BLaER1 treated with 17β-estradiol and CSF1 and Interleukin-3, amounts not matched to agents 10 nM and 100 nM (cell line): Measurements from ENCODE around the gene PRSS3.
"Not testable (repeated sequence)": the region's sequence is repeated elsewhere in the genome, so short reads cannot be mapped to it uniquely, and the experiment has no call there.

Experiments
- H3K27ac ChIP-seq, 11 experiments: shearing (Covaris generic); formaldehyde crosslinking; 2 replicates each; pipeline ENCODE4 v1.8.1; 2022
- H3K27me3 ChIP-seq, 11 experiments: shearing (Covaris generic); formaldehyde crosslinking; 2 replicates each; pipeline ENCODE4 v1.8.1; 2022
- H3K36me3 ChIP-seq, 11 experiments: shearing (Covaris generic); formaldehyde crosslinking; 2 replicates each; pipeline ENCODE4 v1.8.1; 2022
- H3K4me1 ChIP-seq, 10 experiments: shearing (Covaris generic); formaldehyde crosslinking; 2 replicates each; pipeline ENCODE4 v1.8.1; 2022
- H3K4me2 ChIP-seq, 11 experiments: shearing (Covaris generic); formaldehyde crosslinking; 2 replicates each; pipeline ENCODE4 v1.8.1; 2022
- H3K4me3 ChIP-seq, 10 experiments: shearing (Covaris generic); formaldehyde crosslinking; 2 replicates each; pipeline ENCODE4 v1.8.1; 2022
- H3K9ac ChIP-seq, 11 experiments: shearing (Covaris generic); formaldehyde crosslinking; 2 replicates each; pipeline ENCODE4 v1.8.1; 2022
- H3K9me3 ChIP-seq, 11 experiments: shearing (Covaris generic); formaldehyde crosslinking; replicated peaks in 1 of 11; 2 replicates each; pipeline ENCODE4 v1.8.1; 2022
- H4K20me1 ChIP-seq, 11 experiments: shearing (Covaris generic); formaldehyde crosslinking; 2 replicates each; pipeline ENCODE4 v1.8.1; 2022
- Cebpa-rat ChIP-seq, 11 experiments: shearing (Covaris generic); IDR thresholded peaks; 2 replicates each; pipeline ENCODE4 v1.8.1; 2022

PRSS3 gene

DNA sequence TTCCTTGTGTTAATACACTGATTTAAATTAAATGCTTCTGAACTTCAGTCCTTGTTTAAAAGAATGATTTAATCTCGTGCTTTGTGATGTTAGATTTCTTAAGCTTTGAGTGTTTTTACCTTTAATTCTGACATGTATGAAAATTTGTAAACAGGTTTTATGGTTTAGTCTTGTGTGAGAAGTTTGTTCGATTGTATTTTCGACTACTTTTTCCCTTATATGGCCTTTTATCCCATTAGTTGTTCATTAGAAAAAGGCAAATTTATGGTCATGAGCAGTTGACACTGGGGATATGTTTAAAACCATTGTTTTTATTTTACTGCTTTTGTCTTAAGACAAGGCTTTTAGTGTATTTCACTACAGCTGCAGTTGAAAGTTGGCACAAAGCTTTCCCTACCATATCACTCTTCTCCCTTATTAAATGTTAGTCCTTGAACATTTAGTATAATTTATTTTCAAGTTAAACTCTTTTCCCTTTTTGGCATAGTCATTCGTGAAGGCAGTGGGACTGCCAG, 24.9 kb downstream of the PRSS3 start:
- no peak for TF ChIP-seq Cebpa-rat (IDR thresholded peaks at IDR 0.05)
- Histone ChIP-seq H4K20me1 (peaks cover 57 to 70% (median 67%) of the 10 kb centered on the region in 11 experiments), H3K9ac (peak overlapping the region in 7 of 11 experiments; percentile 100; a peak in 13 of 22 replicates), H3K27me3 (no peaks in the 10 kb centered on the region), H3K27ac (peak overlapping the region in 8 of 11 experiments; percentile 3 to 100 (median 100); a peak in 13 of 22 replicates), H3K4me2 (peak overlapping the region; percentile 85 to 99 (median 93); a peak in 21 of 22 replicates), H3K9me3 (peaks cover 0 to 9% (median 0%) of the 10 kb centered on the region in 11 experiments; a peak in 2 of 22 replicates), H3K4me3 (peak overlapping the region; percentile 92 to 99 (median 97); a peak in 14 of 20 replicates), H3K36me3 (peaks cover 13 to 62% (median 44%) of the 10 kb centered on the region in 11 experiments; a peak in 21 of 22 replicates), H3K4me1 (peaks cover 36 to 59% (median 42%) of the 10 kb centered on the region in 10 experiments)

DNA sequence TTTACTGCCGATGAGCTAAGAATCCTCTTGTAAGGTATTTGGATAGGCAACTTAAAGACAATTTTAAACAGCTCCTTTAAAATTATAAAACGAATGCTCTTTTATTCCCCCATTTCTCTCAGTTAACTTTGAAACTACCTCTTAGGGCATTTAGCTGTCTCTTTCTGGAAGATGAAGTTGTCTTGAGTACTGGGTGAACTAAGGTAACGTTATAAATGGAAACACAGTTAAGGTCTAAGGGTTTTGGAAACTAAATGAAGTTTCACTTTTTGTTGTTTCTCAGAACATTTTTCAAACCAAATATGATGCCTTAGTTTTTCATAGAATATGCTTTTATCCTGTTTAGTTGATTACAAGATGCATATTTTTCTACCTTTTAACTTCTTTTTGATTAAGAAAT, 28.4 kb downstream of the PRSS3 start:
- H3K27ac ChIP-seq: no peak overlapping the region
- peaks cover 30 to 97% (median 76%) of the 10 kb centered on the region in 11 experiments for H3K36me3 ChIP-seq
- H3K27me3 ChIP-seq: no peaks in the 10 kb centered on the region
- H3K4me3 ChIP-seq: no peak overlapping the region
- no peak overlapping the region for H3K9ac ChIP-seq
- H3K4me2 ChIP-seq: no peak overlapping the region
- peaks cover 91 to 100% (median 100%) of the 10 kb centered on the region in 11 experiments for H4K20me1 ChIP-seq
- TF ChIP-seq Cebpa-rat (IDR thresholded peaks at IDR 0.05): no peak
- H3K9me3 ChIP-seq: peaks cover 0 to 20% (median 0%) of the 10 kb centered on the region in 11 experiments; a peak in 4 of 22 replicates
- peaks cover 26 to 53% (median 29%) of the 10 kb centered on the region in 10 experiments for H3K4me1 ChIP-seq

DNA sequence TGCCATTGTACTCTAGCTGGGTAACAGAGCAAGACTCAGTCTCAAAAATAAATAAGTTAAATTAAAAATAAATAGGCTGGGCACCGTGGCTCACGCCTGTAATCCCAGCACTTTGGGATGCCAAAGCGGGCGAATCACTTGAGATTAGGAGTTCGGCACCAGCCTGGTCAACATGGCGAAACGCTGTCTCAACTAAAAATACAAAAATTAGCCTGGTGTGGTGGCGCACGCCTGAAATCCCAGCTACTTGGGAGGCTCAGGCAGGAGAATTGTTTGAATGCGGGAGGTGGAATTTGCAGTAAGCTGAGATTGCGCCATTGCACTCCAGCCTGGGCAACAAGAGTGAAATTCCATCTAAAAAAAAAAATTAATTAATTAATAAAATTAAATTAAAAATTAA, 31.9 kb downstream of the PRSS3 start:
- H3K27ac ChIP-seq, H3K4me2 ChIP-seq, H3K4me3 ChIP-seq, H3K27me3 ChIP-seq, H3K9ac ChIP-seq: not testable (repeated sequence)
- H3K36me3 ChIP-seq: peaks cover 35 to 99% (median 88%) of the 10 kb centered on the region in 11 experiments
- peaks cover 0 to 20% (median 0%) of the 10 kb centered on the region in 11 experiments; a peak in 4 of 22 replicates for H3K9me3 ChIP-seq
- H3K4me1 ChIP-seq: peaks cover 0 to 40% (median 1%) of the 10 kb centered on the region in 10 experiments; a peak in 9 of 20 replicates
- peaks cover 87 to 100% (median 99%) of the 10 kb centered on the region in 11 experiments for H4K20me1 ChIP-seq

DNA sequence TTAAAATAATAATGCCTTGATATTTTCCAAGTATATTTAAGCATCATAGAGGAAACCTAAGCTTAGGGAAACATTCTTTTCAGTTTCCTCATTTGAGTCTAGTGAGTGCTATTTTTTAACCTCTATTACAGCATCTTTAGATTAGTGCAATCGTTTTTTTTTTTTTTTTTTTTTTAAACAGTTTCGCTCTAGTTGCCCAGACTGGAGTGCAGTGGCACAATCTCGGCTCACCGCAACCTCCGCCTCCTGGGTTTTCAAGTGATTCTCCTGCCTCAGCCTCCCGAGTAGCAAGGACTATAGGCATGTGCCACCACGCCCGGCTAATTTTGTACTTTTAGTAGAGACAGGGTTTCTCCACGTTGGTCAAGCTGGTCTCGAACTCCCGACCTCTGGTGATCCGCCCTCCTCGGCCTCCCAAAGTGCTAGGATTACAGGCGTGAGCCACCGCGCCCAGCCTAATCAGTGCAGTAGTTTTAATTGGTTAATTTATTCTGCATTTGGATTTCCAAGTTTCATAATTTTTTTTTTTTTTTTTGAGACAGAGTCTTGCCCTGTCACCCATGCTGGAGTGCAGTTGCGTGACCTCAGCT, 34.4 kb downstream of the PRSS3 start:
- H3K9me3 ChIP-seq: peaks cover 0 to 15% (median 0%) of the 10 kb centered on the region in 11 experiments; a peak in 2 of 22 replicates
- peaks cover 80 to 100% (median 98%) of the 10 kb centered on the region in 11 experiments; a peak in 21 of 22 replicates for H4K20me1 ChIP-seq
- not testable (repeated sequence) for H3K4me2 ChIP-seq, H3K4me3 ChIP-seq, H3K9ac ChIP-seq, H3K27me3 ChIP-seq
- peaks cover 0 to 43% (median 6%) of the 10 kb centered on the region in 10 experiments; a peak in 11 of 20 replicates for H3K4me1 ChIP-seq
- peak overlapping the region in 2 of 11 experiments; percentile 14 to 46; a peak in 3 of 22 replicates for H3K27ac ChIP-seq
- peaks cover 22 to 95% (median 74%) of the 10 kb centered on the region in 11 experiments for H3K36me3 ChIP-seq

DNA sequence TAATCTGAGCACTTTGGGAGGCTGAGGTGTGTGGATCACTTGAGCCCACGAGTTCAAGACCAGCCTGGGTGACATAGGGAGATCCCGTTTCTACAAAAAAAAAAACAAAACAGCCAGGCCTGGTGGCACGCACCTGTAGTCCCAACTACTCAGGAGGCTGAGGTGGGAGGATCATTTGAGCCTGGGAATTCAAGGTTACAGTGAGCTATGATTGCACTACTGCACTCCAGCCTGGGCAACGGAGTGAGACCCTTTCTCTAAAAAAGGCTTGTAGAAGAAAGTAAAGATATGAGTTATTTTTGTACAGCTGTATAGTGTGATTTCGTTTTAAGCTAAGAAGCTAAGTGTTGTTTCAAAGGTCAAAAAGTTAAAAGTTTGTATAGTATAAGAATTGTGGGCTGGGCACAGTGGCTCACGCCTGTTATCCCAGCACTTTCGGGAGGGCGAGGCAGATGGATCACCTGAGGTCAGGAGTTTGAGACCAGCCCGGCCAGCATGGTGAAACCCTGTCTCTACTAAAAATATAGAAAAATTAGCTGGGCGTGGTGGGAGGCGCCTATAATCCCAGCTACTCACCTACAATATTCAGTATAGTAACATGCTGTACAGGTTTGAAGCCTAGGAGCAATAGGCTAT, 40.4 kb downstream of the PRSS3 start:
- Histone ChIP-seq H3K4me3 (peak overlapping the region in 1 of 10 experiments; percentile 15; a peak in 1 of 20 replicates), H3K4me1 (peaks cover 4 to 84% (median 45%) of the 10 kb centered on the region in 10 experiments; a peak in 19 of 20 replicates), H3K27me3 (no peaks in the 10 kb centered on the region), H4K20me1 (peaks cover 66 to 100% (median 98%) of the 10 kb centered on the region in 11 experiments; a peak in 21 of 22 replicates), H3K36me3 (peaks cover 17 to 85% (median 51%) of the 10 kb centered on the region in 11 experiments; a peak in 20 of 22 replicates), H3K27ac (peak overlapping the region; percentile 64 to 86 (median 74); a peak in 21 of 22 replicates), H3K9ac (peak overlapping the region; percentile 18 to 68 (median 48); a peak in 14 of 22 replicates), H3K9me3 (peaks cover 0 to 8% (median 0%) of the 10 kb centered on the region in 11 experiments; a peak in 1 of 22 replicates), H3K4me2 (peak overlapping the region in 10 of 11 experiments; percentile 14 to 77 (median 66); a peak in 19 of 22 replicates)
- no peak for TF ChIP-seq Cebpa-rat (IDR thresholded peaks at IDR 0.05)

DNA sequence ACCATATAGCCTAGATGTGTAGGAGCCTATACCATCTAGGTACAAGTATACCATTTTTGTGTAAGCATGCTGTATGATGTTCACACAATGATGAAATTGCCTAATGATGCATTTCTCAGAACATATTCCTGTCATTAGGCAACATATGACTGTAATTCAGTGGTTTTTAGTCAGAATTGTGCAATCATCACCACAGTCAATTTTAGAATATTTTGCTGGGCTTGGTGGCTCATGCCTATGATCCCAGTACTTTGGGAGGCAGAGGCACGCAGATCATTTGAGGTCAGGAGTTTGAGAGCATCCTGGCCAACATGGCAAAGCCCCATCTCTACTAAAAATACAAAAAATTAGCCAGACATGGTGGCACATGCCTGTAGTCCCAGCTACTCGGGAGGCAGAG, 40.9 kb downstream of the PRSS3 start:
- H3K9me3 ChIP-seq, H3K27me3 ChIP-seq: not testable (repeated sequence)
- peaks cover 17 to 85% (median 52%) of the 10 kb centered on the region in 11 experiments; a peak in 20 of 22 replicates for H3K36me3 ChIP-seq
- peaks cover 4 to 84% (median 45%) of the 10 kb centered on the region in 10 experiments; a peak in 19 of 20 replicates for H3K4me1 ChIP-seq
- H4K20me1 ChIP-seq: peaks cover 67 to 100% (median 98%) of the 10 kb centered on the region in 11 experiments; a peak in 21 of 22 replicates
- TF ChIP-seq Cebpa-rat (IDR thresholded peaks at IDR 0.05): peak; percentile 36 to 94 (median 79); a peak in 18 of 22 replicates
- peak overlapping the region in 9 of 11 experiments; percentile 4 to 68 (median 49); a peak in 11 of 22 replicates for H3K9ac ChIP-seq
- H3K4me3 ChIP-seq: 0 out of 20 replicates have a peak overlapping the region, but pooled peaks of 1 of the 10 experiments have one; percentile 15
- peak overlapping the region in 10 of 11 experiments; percentile 14 to 77 (median 66); a peak in 19 of 22 replicates for H3K4me2 ChIP-seq
- peak overlapping the region; percentile 64 to 86 (median 74); a peak in 21 of 22 replicates for H3K27ac ChIP-seq

DNA sequence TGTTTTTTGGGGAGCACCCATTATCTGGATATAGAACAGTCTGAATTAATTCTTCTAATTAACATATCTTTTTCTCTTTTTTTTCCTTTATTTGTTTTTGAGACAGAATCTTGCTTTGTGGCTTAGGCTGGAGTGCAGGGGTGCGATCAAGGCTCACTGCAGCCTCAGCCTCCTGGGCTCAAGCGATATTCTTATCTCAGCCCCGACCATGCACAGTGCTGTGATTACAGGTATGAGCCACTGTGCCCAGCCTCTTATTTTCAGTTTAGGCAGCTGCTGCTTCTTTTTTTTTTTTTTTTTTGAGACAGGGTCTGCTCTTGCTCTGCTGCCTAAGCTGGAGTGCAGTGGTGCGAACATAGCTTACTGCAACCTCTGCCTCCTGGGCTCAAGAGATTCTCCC, 41.8 kb downstream of the PRSS3 start:
- H4K20me1 ChIP-seq: peaks cover 68 to 100% (median 98%) of the 10 kb centered on the region in 11 experiments; a peak in 21 of 22 replicates

DNA sequence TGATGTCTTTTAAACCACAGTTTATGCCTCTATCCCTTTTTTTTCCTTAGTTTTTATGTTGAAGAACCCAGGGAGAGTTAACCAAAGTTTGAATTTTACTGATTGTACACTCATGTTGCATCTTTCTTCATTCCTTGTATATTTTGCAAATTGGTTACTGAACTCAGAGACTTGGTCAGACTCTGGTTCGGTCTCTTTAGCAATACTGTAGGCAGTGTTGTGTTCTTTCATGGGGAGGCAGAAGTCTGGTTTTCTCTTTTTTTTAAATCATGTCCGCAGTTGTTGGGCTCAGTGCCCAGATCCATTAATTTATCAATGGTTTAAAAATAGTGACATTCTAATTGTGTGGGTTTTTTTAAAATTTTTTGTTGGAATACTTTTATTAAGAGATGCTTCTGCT, 45.0 kb downstream of the PRSS3 start:
- no peak overlapping the region for H3K4me3 ChIP-seq
- no peaks in the 10 kb centered on the region for H3K27me3 ChIP-seq
- no peak for TF ChIP-seq Cebpa-rat (IDR thresholded peaks at IDR 0.05)
- H3K4me2 ChIP-seq: peak overlapping the region in 3 of 11 experiments; percentile 9 to 77 (median 33); a peak in 4 of 22 replicates
- peaks cover 11 to 84% (median 53%) of the 10 kb centered on the region in 11 experiments; a peak in 21 of 22 replicates for H3K36me3 ChIP-seq
- no peak overlapping the region for H3K9ac ChIP-seq
- peaks cover 65 to 100% (median 99%) of the 10 kb centered on the region in 11 experiments; a peak in 21 of 22 replicates for H4K20me1 ChIP-seq
- peaks cover 4 to 100% (median 46%) of the 10 kb centered on the region in 10 experiments; a peak in 19 of 20 replicates for H3K4me1 ChIP-seq
- H3K27ac ChIP-seq: peak overlapping the region in 4 of 11 experiments; percentile 10 to 81 (median 18); a peak in 6 of 22 replicates
- peaks cover 0 to 8% (median 0%) of the 10 kb centered on the region in 11 experiments; a peak in 2 of 22 replicates for H3K9me3 ChIP-seq

More for the DNA sequence above, 41.8 kb downstream of the PRSS3 start:
- H3K4me3 ChIP-seq: no peak overlapping the region
- H3K9ac ChIP-seq: peak overlapping the region in 6 of 11 experiments; percentile 22 to 53 (median 42); a peak in 8 of 22 replicates
- H3K9me3 ChIP-seq: peaks cover 0 to 8% (median 0%) of the 10 kb centered on the region in 11 experiments; a peak in 1 of 22 replicates
- H3K4me1 ChIP-seq: peaks cover 4 to 92% (median 45%) of the 10 kb centered on the region in 10 experiments; a peak in 19 of 20 replicates
- H3K27me3 ChIP-seq: no peaks in the 10 kb centered on the region
- no peak for TF ChIP-seq Cebpa-rat (IDR thresholded peaks at IDR 0.05)
- peak overlapping the region; percentile 43 to 86 (median 74); a peak in 19 of 22 replicates for H3K27ac ChIP-seq
- H3K36me3 ChIP-seq: peaks cover 11 to 85% (median 50%) of the 10 kb centered on the region in 11 experiments; a peak in 20 of 22 replicates
- peak overlapping the region in 8 of 11 experiments; percentile 6 to 77 (median 62); a peak in 14 of 22 replicates for H3K4me2 ChIP-seq
